Adrenal gland (tissue), 5 donors: ENCODE results near the gene GLOD5.

Source experiments
- CTCF ChIP-seq, 6 experiments: fragments of 450-650 bp in 4 of 6; fragments of 200-600 bp in 2 of 6; sonication (generic) in 1 of 6; IDR thresholded peaks; 1 replicate in 5 of 6; 2 replicates in 1 of 6; pipeline versions ENCODE4 v1.5.1 to v1.8.0; 2016 to 2021; ENCODE audit warnings: antibody characterized with exemption in 6 of 6, mild to moderate bottlenecking in 2 of 6, moderate library complexity in 1 of 6
- POLR2A ChIP-seq, 2 donors: fragments of 450-650 bp; IDR thresholded peaks; one replicate each; pipeline ENCODE4 v1.6.1; 2017; ENCODE audit warnings: antibody characterized with exemption in 2 of 2, mild to moderate bottlenecking in 2 of 2, moderate library complexity in 1 of 2
- donor health status: DM: no; HTN: no; CAD: no.

GRCh38 chrX:48714573-48714972, 47.0 kb upstream of the GLOD5 start:
- TF ChIP-seq CTCF (IDR thresholded peaks at IDR 0.05) (no peak), POLR2A (IDR thresholded peaks at IDR 0.05) (no peak)
